SK-N-SH treated with all-trans-retinoic acid at 6 μM for 48 hours (cell line): ENCODE measurements around the gene DBP.

Experiments used
- ATAC-seq: fragments of 200-7000 bp; cut with Tn5 transposase; 3 replicates; pipeline ENCODE4 v1.9.1; 2020; ENCODE audit warnings: mild to moderate bottlenecking, moderate library complexity
- ARNTL ChIP-seq: fragments of 450-650 bp; formaldehyde crosslinking; IDR thresholded peaks from 2 replicates; pipeline ENCODE4 v1.5.0; 2020; ENCODE audit warnings: low read depth, mild to moderate bottlenecking, moderate library complexity, borderline replicate concordance
- BACH2 ChIP-seq: fragments of 250-450 bp; sonication (Bioruptor Pico); IDR thresholded peaks from 2 replicates; pipeline ENCODE4 v1.9.0; 2021; ENCODE audit warnings: mild to moderate bottlenecking, borderline replicate concordance
- CSDC2 ChIP-seq: fragments of 250-450 bp; sonication (Bioruptor Pico); IDR thresholded peaks from 2 replicates; pipeline ENCODE4 v1.5.0; 2020; ENCODE audit warnings: mild to moderate bottlenecking, moderate library complexity
- ESRRG ChIP-seq: fragments of 250-450 bp; sonication (Bioruptor Pico); IDR thresholded peaks from 2 replicates; pipeline ENCODE4 v1.6.1; 2021; ENCODE audit warnings: mild to moderate bottlenecking
- GLIS3 ChIP-seq: fragments of 250-450 bp; sonication (Bioruptor Pico); IDR thresholded peaks from 2 replicates; pipeline ENCODE4 v1.5.0; 2020; ENCODE audit warnings: mild to moderate bottlenecking, moderate library complexity
- ISL1 ChIP-seq: fragments of 250-450 bp; sonication (Bioruptor Pico); IDR thresholded peaks from 2 replicates; pipeline ENCODE4 v2.1.2; 2022; ENCODE audit warnings: mild to moderate bottlenecking, moderate library complexity
- PPARA ChIP-seq: fragments of 250-450 bp; sonication (Bioruptor Pico); IDR thresholded peaks from 2 replicates; pipeline ENCODE4 v1.5.0; 2020; ENCODE audit warnings: mild to moderate bottlenecking, borderline replicate concordance
- RARB ChIP-seq: fragments of 250-450 bp; sonication (Bioruptor Pico); IDR thresholded peaks from 2 replicates; pipeline ENCODE4 v1.8.0; 2021; ENCODE audit warnings: mild to moderate bottlenecking, moderate library complexity
- SNAI2 ChIP-seq: fragments of 250-450 bp; sonication (Bioruptor Pico); IDR thresholded peaks from 2 replicates; pipeline ENCODE4 v1.5.0; 2020; ENCODE audit warnings: mild to moderate bottlenecking, moderate library complexity
- TCF4 ChIP-seq: fragments of 250-450 bp; sonication (Bioruptor Pico); IDR thresholded peaks from 2 replicates; pipeline ENCODE4 v1.8.0; 2021; ENCODE audit warnings: mild to moderate bottlenecking, moderate library complexity, borderline replicate concordance
- ZC3H10 ChIP-seq: fragments of 250-450 bp; sonication (Bioruptor Pico); IDR thresholded peaks from 2 replicates; pipeline ENCODE4 v1.5.1; 2021; ENCODE audit warnings: mild to moderate bottlenecking, moderate library complexity
- ZFP3 ChIP-seq: fragments of 250-450 bp; sonication (Bioruptor Pico); IDR thresholded peaks from 2 replicates; pipeline ENCODE4 v1.5.0; 2020; ENCODE audit warnings: mild to moderate bottlenecking, moderate library complexity
- ZFP30 ChIP-seq: fragments of 450-650 bp; formaldehyde crosslinking; IDR thresholded peaks from 2 replicates; pipeline ENCODE4 v1.5.0; 2022; ENCODE audit warnings: mild to moderate bottlenecking, moderate library complexity
- ZNF565 ChIP-seq: fragments of 450-650 bp; formaldehyde crosslinking; conservative IDR thresholded peaks from 2 replicates; pipeline ENCODE4 v1.5.0; 2020; ENCODE audit warnings: low read depth, mild to moderate bottlenecking, moderate library complexity
- ZNF70 ChIP-seq: fragments of 450-650 bp; formaldehyde crosslinking; IDR thresholded peaks from 2 replicates; pipeline ENCODE4 v1.5.0; 2020; ENCODE audit warnings: mild to moderate bottlenecking, moderate library complexity
- ZNF8 ChIP-seq: fragments of 450-650 bp; formaldehyde crosslinking; IDR thresholded peaks from 2 replicates; pipeline ENCODE4 v1.5.0; 2020; ENCODE audit warnings: mild to moderate bottlenecking, moderate library complexity
- TF ChIP-seq, protein P1 (sequence below): fragments of 250-450 bp; sonication (Bioruptor Pico); IDR thresholded peaks from 2 replicates; pipeline ENCODE4 v1.5.1; 2021; ENCODE audit warnings: mild to moderate bottlenecking, moderate library complexity
- TF ChIP-seq, protein P2 (sequence below): fragments of 250-450 bp; sonication (Bioruptor Pico); IDR thresholded peaks from 2 replicates; pipeline ENCODE4 v1.8.0; 2020; ENCODE audit warnings: mild to moderate bottlenecking, moderate library complexity, borderline replicate concordance
- TF ChIP-seq, protein P3 (sequence below): fragments of 250-450 bp; sonication (Bioruptor Pico); IDR thresholded peaks from 2 replicates; pipeline ENCODE4 v1.5.0; 2020; ENCODE audit warnings: mild to moderate bottlenecking, moderate library complexity
- TF ChIP-seq, protein P4 (sequence below): fragments of 250-450 bp; sonication (Bioruptor Pico); IDR thresholded peaks from 2 replicates; pipeline ENCODE4 v1.5.1; 2020; ENCODE audit warnings: low read depth, mild to moderate bottlenecking, moderate library complexity

Gene DBP

DNA sequence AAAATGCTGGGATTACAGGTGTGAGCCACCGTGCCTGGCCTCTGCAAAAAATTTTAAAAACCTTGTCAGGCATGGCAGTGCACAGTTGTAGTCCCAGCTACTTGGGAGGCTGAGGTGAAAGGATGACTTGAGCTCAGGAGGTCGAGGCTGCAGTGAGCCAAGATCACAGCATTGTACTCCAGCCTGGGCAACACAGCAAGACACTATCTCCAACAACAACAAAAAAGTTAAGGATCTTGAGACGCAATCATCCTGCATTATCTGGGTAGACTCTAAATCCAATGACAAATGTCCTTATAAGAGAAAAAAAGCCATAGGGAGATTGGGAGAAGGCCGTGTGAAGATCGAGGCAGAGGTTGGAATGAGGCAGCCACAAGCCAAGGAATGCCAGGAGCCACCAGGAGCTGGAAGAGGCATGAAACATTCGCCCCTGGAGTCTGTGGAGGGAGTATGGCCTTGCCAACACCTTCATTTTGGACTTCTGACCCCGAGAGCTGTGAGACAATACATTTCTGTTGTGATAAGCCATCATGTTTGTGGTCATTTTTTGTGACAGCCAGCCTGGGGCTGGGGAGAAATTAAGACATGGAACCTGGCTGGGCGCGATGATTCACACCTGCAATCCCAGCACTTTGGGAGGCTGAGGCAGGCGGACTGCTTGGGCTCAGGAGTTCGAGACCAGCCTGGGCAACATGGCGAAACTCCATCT is 13.9 kb upstream of the DBP start:
- ATAC-seq, result no peak
- TF ChIP-seq, protein P1, sequence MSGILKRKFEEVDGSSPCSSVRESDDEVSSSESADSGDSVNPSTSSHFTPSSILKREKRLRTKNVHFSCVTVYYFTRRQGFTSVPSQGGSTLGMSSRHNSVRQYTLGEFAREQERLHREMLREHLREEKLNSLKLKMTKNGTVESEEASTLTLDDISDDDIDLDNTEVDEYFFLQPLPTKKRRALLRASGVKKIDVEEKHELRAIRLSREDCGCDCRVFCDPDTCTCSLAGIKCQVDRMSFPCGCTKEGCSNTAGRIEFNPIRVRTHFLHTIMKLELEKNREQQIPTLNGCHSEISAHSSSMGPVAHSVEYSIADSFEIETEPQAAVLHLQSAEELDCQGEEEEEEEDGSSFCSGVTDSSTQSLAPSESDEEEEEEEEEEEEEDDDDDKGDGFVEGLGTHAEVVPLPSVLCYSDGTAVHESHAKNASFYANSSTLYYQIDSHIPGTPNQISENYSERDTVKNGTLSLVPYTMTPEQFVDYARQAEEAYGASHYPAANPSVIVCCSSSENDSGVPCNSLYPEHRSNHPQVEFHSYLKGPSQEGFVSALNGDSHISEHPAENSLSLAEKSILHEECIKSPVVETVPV, result no peak
- no peak for TF ChIP-seq CSDC2 (CRISPR knock-in tag)
- no peak for TF ChIP-seq ZNF565
- no peak for TF ChIP-seq ZNF8

DNA sequence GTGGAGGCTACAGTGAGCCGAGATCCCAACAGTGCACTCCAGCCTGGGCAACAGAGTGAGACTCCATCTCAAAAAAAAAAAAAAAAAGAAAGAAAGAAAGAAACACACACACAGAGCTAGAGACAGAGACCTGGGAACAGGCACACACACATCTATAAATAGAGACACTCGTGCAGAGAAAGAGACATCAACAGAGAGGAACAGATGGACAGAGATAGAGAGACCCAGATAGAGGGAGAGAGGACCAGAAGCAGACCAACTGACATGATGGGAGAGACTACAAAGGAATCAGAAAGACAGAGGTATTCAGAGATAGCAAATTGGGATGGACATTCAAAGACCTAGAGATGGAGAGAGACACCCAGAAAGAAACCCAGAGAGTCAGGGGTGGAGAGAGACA is 11.0 kb upstream of the DBP start:
- TF ChIP-seq, protein P2, sequence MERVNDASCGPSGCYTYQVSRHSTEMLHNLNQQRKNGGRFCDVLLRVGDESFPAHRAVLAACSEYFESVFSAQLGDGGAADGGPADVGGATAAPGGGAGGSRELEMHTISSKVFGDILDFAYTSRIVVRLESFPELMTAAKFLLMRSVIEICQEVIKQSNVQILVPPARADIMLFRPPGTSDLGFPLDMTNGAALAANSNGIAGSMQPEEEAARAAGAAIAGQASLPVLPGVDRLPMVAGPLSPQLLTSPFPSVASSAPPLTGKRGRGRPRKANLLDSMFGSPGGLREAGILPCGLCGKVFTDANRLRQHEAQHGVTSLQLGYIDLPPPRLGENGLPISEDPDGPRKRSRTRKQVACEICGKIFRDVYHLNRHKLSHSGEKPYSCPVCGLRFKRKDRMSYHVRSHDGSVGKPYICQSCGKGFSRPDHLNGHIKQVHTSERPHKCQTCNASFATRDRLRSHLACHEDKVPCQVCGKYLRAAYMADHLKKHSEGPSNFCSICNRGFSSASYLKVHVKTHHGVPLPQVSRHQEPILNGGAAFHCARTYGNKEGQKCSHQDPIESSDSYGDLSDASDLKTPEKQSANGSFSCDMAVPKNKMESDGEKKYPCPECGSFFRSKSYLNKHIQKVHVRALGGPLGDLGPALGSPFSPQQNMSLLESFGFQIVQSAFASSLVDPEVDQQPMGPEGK (CRISPR knock-in tag), result no peak
- TF ChIP-seq GLIS3 (CRISPR knock-in tag), result no peak
- TF ChIP-seq ZNF565, result no peak
- TF ChIP-seq SNAI2 (CRISPR knock-in tag), result no peak
- TF ChIP-seq, protein P1, result no peak
- no peak for TF ChIP-seq BACH2 (CRISPR knock-in tag)
- no peak for TF ChIP-seq TCF4 (CRISPR knock-in tag)
- no peak for TF ChIP-seq ZC3H10 (CRISPR knock-in tag)
- no peak for TF ChIP-seq CSDC2 (CRISPR knock-in tag)
- TF ChIP-seq PPARA (CRISPR knock-in tag), result no peak
- TF ChIP-seq, protein P3, sequence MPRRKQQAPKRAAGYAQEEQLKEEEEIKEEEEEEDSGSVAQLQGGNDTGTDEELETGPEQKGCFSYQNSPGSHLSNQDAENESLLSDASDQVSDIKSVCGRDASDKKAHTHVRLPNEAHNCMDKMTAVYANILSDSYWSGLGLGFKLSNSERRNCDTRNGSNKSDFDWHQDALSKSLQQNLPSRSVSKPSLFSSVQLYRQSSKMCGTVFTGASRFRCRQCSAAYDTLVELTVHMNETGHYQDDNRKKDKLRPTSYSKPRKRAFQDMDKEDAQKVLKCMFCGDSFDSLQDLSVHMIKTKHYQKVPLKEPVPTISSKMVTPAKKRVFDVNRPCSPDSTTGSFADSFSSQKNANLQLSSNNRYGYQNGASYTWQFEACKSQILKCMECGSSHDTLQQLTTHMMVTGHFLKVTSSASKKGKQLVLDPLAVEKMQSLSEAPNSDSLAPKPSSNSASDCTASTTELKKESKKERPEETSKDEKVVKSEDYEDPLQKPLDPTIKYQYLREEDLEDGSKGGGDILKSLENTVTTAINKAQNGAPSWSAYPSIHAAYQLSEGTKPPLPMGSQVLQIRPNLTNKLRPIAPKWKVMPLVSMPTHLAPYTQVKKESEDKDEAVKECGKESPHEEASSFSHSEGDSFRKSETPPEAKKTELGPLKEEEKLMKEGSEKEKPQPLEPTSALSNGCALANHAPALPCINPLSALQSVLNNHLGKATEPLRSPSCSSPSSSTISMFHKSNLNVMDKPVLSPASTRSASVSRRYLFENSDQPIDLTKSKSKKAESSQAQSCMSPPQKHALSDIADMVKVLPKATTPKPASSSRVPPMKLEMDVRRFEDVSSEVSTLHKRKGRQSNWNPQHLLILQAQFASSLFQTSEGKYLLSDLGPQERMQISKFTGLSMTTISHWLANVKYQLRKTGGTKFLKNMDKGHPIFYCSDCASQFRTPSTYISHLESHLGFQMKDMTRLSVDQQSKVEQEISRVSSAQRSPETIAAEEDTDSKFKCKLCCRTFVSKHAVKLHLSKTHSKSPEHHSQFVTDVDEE (CRISPR knock-in tag), result no peak
- no peak for TF ChIP-seq ZFP30 (CRISPR knock-in tag)
- no peak for TF ChIP-seq ISL1 (CRISPR knock-in tag)
- no peak for TF ChIP-seq RARB
- TF ChIP-seq ZNF70 (CRISPR knock-in tag), result no peak
- no peak for TF ChIP-seq ESRRG (CRISPR knock-in tag)
- TF ChIP-seq, protein P4, sequence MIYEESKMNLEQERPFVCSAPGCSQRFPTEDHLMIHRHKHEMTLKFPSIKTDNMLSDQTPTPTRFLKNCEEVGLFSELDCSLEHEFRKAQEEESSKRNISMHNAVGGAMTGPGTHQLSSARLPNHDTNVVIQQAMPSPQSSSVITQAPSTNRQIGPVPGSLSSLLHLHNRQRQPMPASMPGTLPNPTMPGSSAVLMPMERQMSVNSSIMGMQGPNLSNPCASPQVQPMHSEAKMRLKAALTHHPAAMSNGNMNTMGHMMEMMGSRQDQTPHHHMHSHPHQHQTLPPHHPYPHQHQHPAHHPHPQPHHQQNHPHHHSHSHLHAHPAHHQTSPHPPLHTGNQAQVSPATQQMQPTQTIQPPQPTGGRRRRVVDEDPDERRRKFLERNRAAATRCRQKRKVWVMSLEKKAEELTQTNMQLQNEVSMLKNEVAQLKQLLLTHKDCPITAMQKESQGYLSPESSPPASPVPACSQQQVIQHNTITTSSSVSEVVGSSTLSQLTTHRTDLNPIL, result no peak
- TF ChIP-seq ARNTL (CRISPR knock-in tag), result no peak
- ATAC-seq, result no peak

DNA sequence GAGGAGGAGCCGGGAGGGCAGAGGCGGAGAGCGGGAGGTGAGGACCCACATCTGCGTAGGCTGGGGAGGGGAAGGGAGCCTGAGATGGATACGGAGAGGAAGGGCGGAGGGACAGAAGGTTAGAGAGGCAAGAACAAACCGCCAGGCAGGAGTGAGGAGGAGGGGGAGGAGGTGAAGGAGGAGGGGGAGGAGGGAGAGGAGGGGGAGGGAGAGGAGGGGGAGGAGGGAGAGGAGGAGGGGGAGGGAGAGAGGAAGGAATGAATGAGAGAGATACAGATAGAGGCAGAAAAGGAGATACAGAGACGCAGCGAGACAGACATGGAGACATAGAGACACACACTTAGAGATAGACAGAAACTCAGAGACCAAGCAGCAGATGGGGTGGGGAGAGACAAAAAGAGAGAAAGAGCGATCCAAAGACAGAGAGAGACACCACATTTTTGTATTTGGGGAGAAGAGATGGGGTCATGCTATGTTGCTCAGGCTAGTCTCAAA is 9.6 kb upstream of the DBP start:
- no peak for TF ChIP-seq GLIS3 (CRISPR knock-in tag)
- TF ChIP-seq ZC3H10 (CRISPR knock-in tag), result no peak
- no peak for TF ChIP-seq ZFP3 (CRISPR knock-in tag)
- TF ChIP-seq CSDC2 (CRISPR knock-in tag), result no peak
- no peak for TF ChIP-seq ESRRG (CRISPR knock-in tag)
- no peak for TF ChIP-seq SNAI2 (CRISPR knock-in tag)
- no peak for TF ChIP-seq ISL1 (CRISPR knock-in tag)
- TF ChIP-seq RARB, result no peak
- TF ChIP-seq, all 23 proteins: peak for 0
- no peak for ATAC-seq
